Renal pelvis (tissue), 4 donors: ENCODE data around the gene ACTL6B. TPM values are rescaled to one million over a fixed set of nuclear protein-coding genes. Genes with fewer than 3 reads are reported as not detected.

ENCODE experiments used
- DNase-seq: peaks from one replicate; pipeline ENCODE4 v3.0.0-alpha.2; 2013
- polyA plus RNA-seq, 3 donors: library from polyadenylated mRNA; unstranded; fragments of 120-200 nt; gene quantifications; one replicate each; pipeline ENCODE4 v1.2.1, GENCODE V29; 2013; ENCODE audit not compliant: insufficient read length in 3 of 3

ACTL6B gene
- polyA plus RNA-seq, 3 donors, result 0.09 TPM; not detected in 2

DNA sequence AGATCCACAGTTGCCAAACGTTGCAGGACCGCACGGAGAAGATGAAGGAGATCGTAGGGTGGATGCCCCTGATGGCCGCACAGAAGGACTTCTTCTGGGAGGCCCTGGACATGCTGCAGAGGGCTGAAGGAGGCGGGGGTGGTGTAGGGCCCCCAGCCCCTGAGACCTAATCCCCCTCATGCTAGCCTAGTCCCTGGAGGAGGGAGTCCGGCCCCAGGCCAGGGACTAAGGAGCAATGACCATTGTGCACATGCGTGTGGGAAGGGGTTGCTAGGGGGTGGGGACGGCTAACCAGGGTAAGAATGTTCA is 55.6 kb downstream of the ACTL6B start:
- no peak for DNase-seq

DNA sequence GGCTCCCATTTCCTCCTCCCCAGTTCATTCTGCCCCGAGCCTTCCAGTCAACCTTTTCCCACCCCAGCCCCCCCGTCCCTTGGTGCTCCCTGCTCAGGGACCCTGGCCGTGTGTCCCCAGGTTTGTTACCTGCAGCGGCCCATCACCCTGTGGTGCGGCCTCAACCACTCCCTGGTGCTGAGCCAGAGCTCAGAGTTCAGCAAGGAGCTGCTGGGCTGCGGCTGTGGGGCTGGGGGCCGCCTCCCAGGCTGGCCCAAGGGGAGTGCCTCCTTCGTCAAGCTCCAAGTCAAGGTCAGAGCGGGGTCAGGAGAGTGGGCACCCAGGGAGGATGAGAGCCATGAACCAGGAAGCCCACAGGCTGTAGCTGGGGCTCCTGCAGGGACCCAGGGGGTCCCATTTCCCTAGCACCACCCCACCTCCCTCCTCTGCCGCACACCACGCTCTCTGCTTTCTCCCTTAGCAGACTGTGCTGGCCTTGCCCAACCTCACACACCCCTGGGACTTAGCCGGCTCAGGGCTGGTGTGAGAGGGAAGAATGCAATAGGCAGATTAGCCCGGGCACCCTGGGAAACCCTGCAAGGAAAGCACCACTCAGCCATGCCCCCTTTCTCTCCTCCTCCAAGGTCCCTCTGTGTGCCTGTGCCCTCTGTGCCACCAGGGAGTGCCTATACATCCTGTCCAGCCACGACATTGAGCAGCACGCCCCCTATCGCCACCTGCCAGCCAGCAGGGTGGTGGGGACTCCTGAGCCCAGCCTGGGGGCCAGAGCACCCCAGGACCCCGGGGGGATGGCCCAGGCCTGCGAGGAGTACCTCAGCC is 56.1 kb downstream of the ACTL6B start:
- no peak for DNase-seq

DNA sequence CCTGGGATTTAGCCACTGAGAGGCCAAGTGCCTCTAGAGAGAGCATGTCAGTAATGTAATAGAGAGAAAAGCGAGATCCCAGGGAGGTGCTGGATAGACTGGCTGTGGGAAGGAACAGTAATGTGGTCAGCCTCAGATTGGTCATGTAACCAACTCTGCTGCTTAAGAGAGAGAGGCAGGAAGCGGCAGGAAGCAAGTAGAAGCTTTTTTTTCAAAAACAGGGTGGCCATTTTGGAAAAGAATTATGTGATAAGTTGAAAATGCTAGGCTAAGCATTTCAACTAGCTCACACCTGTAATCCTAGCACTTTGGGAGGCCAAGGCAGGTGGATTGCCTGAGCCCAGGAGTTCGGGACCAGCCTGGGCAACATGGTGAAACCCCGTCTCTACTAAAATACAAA is 57.8 kb downstream of the ACTL6B start:
- no peak for DNase-seq

DNA sequence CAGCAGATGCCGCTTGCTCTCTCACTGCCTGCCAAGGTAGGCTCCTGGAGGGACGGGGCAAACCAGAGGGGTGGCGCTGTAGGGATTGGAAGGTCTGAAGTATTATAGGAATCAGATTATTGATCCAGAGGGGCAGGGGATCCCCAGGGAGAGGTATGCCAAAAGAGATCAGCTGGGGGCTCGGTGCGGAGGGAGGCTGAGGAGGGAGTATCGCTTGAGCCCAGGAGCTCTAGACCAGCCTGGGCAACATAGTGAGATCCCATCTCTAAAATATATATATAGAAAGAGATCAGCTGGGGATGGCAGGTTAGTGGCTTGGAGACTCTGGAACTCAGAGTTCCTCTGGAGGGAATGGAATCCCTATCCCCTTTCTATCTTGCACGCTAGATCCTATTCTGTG is 61.1 kb downstream of the ACTL6B start:
- DNase-seq, result no peak

Other genes with a start within 250 kb of the ACTL6B start
- gene ZCWPW1, start 227.7 kb downstream of the ACTL6B start, polyA plus RNA-seq, result 1 to 10 TPM; 6.3 to 8.4 (median 7.0) TPM
- gene MEPCE, start 226.6 kb downstream of the ACTL6B start, polyA plus RNA-seq, result 10 to 100 TPM; 55.0 to 63.4 (median 62.5) TPM
- gene PPP1R35, start 220.0 kb downstream of the ACTL6B start, polyA plus RNA-seq, result 10 to 100 TPM; 20.9 to 23.5 (median 23.2) TPM
- 1 to 10 TPM in 2 of 3 donors, under 1 TPM in 1; 0.73 to 1.9 (median 1.3) TPM for gene SPACDR, start 192.2 kb downstream of the ACTL6B start, polyA plus RNA-seq
- gene TSC22D4, start 177.2 kb downstream of the ACTL6B start, polyA plus RNA-seq, result 10 to 100 TPM; 48.2 to 57.9 (median 55.5) TPM
- gene NYAP1, start 172.5 kb downstream of the ACTL6B start, polyA plus RNA-seq, result 1 to 10 TPM; 2.4 to 3.2 (median 2.8) TPM
- gene AGFG2, start 117.2 kb downstream of the ACTL6B start, polyA plus RNA-seq, result 10 to 100 TPM; 11.3 to 16.6 (median 12.8) TPM
- 1 to 10 TPM; 4.4 to 9.6 (median 7.0) TPM for gene SAP25, start 82.5 kb downstream of the ACTL6B start, polyA plus RNA-seq
- 10 to 100 TPM; 43.7 to 56.0 (median 46.8) TPM for gene LRCH4, start 70.3 kb downstream of the ACTL6B start, polyA plus RNA-seq
- 1 to 10 TPM; 1.8 to 2.6 (median 2.3) TPM for gene FBXO24, start 70.1 kb downstream of the ACTL6B start, polyA plus RNA-seq
- gene PCOLCE, start 54.1 kb downstream of the ACTL6B start, polyA plus RNA-seq, result 100 to 1,000 TPM; 108 to 146 (median 137) TPM
- gene MOSPD3, start 43.9 kb downstream of the ACTL6B start, polyA plus RNA-seq, result 10 to 100 TPM; 26.8 to 31.5 (median 30.3) TPM
- 1 to 10 TPM in 2 of 3 donors, under 1 TPM in 1; 0.80 to 1.2 (median 1.1) TPM for gene TFR2, start 14.9 kb downstream of the ACTL6B start, polyA plus RNA-seq
- gene GNB2, start 17.3 kb upstream of the ACTL6B start, polyA plus RNA-seq, result 100 to 1,000 TPM; 195 to 236 (median 231) TPM
- gene GIGYF1, start 37.8 kb upstream of the ACTL6B start, polyA plus RNA-seq, result 10 to 100 TPM; 44.1 to 63.6 (median 52.7) TPM
- gene POP7, start 49.7 kb upstream of the ACTL6B start, polyA plus RNA-seq, result 10 to 100 TPM; 29.4 to 33.3 (median 32.6) TPM
- under 1 TPM in 2 of 3 donors, not detected in 1; 0.16 to 0.34 TPM for gene EPO, start 64.0 kb upstream of the ACTL6B start, polyA plus RNA-seq
- gene ZAN, start 77.1 kb upstream of the ACTL6B start, polyA plus RNA-seq, result under 1 TPM in 2 of 3 donors, not detected in 1; 0.04 to 0.10 TPM
- 100 to 1,000 TPM in 1 of 3 donors, 10 to 100 TPM in 2; 93.3 to 102 (median 98.9) TPM for gene EPHB4, start 171.1 kb upstream of the ACTL6B start, polyA plus RNA-seq
- 10 to 100 TPM; 27.1 to 37.7 (median 37.4) TPM for gene SLC12A9, start 196.3 kb upstream of the ACTL6B start, polyA plus RNA-seq
- 10 to 100 TPM; 87.0 to 96.8 (median 96.6) TPM for gene TRIP6, start 210.9 kb upstream of the ACTL6B start, polyA plus RNA-seq
- gene SRRT, start 218.7 kb upstream of the ACTL6B start, polyA plus RNA-seq, result 100 to 1,000 TPM; 188 to 206 (median 191) TPM
- gene UFSP1, start 233.3 kb upstream of the ACTL6B start, polyA plus RNA-seq, result 1 to 10 TPM; 2.4 to 4.1 (median 3.1) TPM
- 1 to 10 TPM; 5.0 to 5.9 (median 5.3) TPM for gene ACHE, start 239.4 kb upstream of the ACTL6B start, polyA plus RNA-seq